ENCODE measurements around the gene PTPRN2. TPM values are rescaled to one million over a fixed set of nuclear protein-coding genes. Genes with fewer than 3 reads are reported as not detected.

PTPRN2 gene
- polyA plus RNA-seq, 1 experiment = 0.02 TPM

GRCh38 chr7:157517782-157518513 is 1069.7 kb downstream of the PTPRN2 start:
- no peaks in the 10 kb centered on the region for H3K27me3 ChIP-seq (ENCODE audit: control insufficient read depth, insufficient read depth, low read length)
- peaks cover 94% of the 10 kb centered on the region for H3K9me3 ChIP-seq (ENCODE audit: control insufficient read depth, insufficient read depth, low read length)
- no peak overlapping the region for H3K4me3 ChIP-seq (ENCODE audit: low read depth, low read length)
- ChIA-PET CTCF (no interaction called here), POLR2A (no interaction called here)
- no peak overlapping the region for H3K27ac ChIP-seq (ENCODE audit: low read depth, low read length)
- no peak for TF ChIP-seq CTCF (IDR thresholded peaks at IDR 0.05; ENCODE audit: low read depth, low read length)
- no peak for DNase-seq (ENCODE audit: low read depth, low spot score)

- Histone ChIP-seq H3K27ac (ENCODE audit: low read depth, low read length) (no peak overlapping the region), H3K4me3 (ENCODE audit: low read depth, low read length) (no peak overlapping the region), H3K9me3 (ENCODE audit: control insufficient read depth, insufficient read depth, low read length) (peaks cover 86% of the 10 kb centered on the region), H3K27me3 (ENCODE audit: control insufficient read depth, insufficient read depth, low read length) (no peaks in the 10 kb centered on the region)
- ChIA-PET POLR2A (no interaction called here), CTCF (interaction anchor here (0.6 kb wide), 1 partner anchor 131 kb away, joined by 5 read pairs; no protein-coding TSS in a partner anchor)
- no peak for DNase-seq (ENCODE audit: low read depth, low spot score)
- TF ChIP-seq CTCF (IDR thresholded peaks at IDR 0.05; ENCODE audit: low read depth, low read length) = no peak
Measured at GRCh38 chr7:157516911-157517781, 1070.5 kb downstream of the PTPRN2 start.

- ChIA-PET POLR2A (no interaction called here), CTCF (no interaction called here)
- no peak for TF ChIP-seq CTCF (IDR thresholded peaks at IDR 0.05; ENCODE audit: low read depth, low read length)
- no peak overlapping the region for H3K27ac ChIP-seq (ENCODE audit: low read depth, low read length)
- H3K9me3 ChIP-seq (ENCODE audit: control insufficient read depth, insufficient read depth, low read length) = peaks cover 78% of the 10 kb centered on the region
- no peak for DNase-seq (ENCODE audit: low read depth, low spot score)
- H3K4me3 ChIP-seq (ENCODE audit: low read depth, low read length) = no peak overlapping the region
- no peaks in the 10 kb centered on the region for H3K27me3 ChIP-seq (ENCODE audit: control insufficient read depth, insufficient read depth, low read length)
Measured at GRCh38 chr7:157516311-157516710, 1071.3 kb downstream of the PTPRN2 start.

- H3K27ac ChIP-seq (ENCODE audit: low read depth, low read length) = no peak overlapping the region
- H3K4me3 ChIP-seq (ENCODE audit: low read depth, low read length) = no peak overlapping the region
- ChIA-PET CTCF (no interaction called here), POLR2A (interaction anchor here (0.7 kb wide), 1 partner anchor 290 kb away, joined by 3 read pairs; no protein-coding TSS in a partner anchor)
- DNase-seq (ENCODE audit: low read depth, low spot score) = no peak
- TF ChIP-seq CTCF (IDR thresholded peaks at IDR 0.05; ENCODE audit: low read depth, low read length) = no peak
- peaks cover 70% of the 10 kb centered on the region for H3K9me3 ChIP-seq (ENCODE audit: control insufficient read depth, insufficient read depth, low read length)
- no peaks in the 10 kb centered on the region for H3K27me3 ChIP-seq (ENCODE audit: control insufficient read depth, insufficient read depth, low read length)
Measured at GRCh38 chr7:157515342-157516041, 1072.1 kb downstream of the PTPRN2 start.
